ENCODE results near the gene TOX2.

Gene TOX2

GRCh38 chr20:43900496-43900895, 14.2 kb upstream of the TOX2 start:
- TF ChIP-seq CTCF (IDR thresholded peaks at IDR 0.05; ENCODE audit: poor library complexity, severe bottlenecking): no peak
- no peak for ATAC-seq (ENCODE audit: low read depth)

GRCh38 chr20:43901296-43901695, 13.4 kb upstream of the TOX2 start:
- Histone ChIP-seq H3K4me1 (ENCODE audit: insufficient read depth, poor library complexity, severe bottlenecking) (peaks cover 4% of the 10 kb centered on the region), H3K36me3 (ENCODE audit: low read depth) (no peaks in the 10 kb centered on the region), H3K27me3 (ENCODE audit: insufficient read depth, poor library complexity, severe bottlenecking) (no peaks in the 10 kb centered on the region), H3K4me3 (ENCODE audit: severe bottlenecking) (no peak overlapping the region), H3K27ac (ENCODE audit: poor library complexity, severe bottlenecking) (no peak overlapping the region), H3K9me3 (ENCODE audit: severe bottlenecking) (no peaks in the 10 kb centered on the region)
- DNase-seq (ENCODE audit: low spot score) (no peak), ATAC-seq (ENCODE audit: low read depth) (no peak)
- no peak for TF ChIP-seq CTCF (IDR thresholded peaks at IDR 0.05; ENCODE audit: poor library complexity, severe bottlenecking)

More at GRCh38 chr20:43900496-43900895, 14.2 kb upstream of the TOX2 start:
- Histone ChIP-seq H3K4me1 (ENCODE audit: insufficient read depth, poor library complexity, severe bottlenecking) (peaks cover 4% of the 10 kb centered on the region), H3K27me3 (ENCODE audit: insufficient read depth, poor library complexity, severe bottlenecking) (no peaks in the 10 kb centered on the region), H3K27ac (ENCODE audit: poor library complexity, severe bottlenecking) (no peak overlapping the region), H3K36me3 (ENCODE audit: low read depth) (no peaks in the 10 kb centered on the region), H3K9me3 (ENCODE audit: severe bottlenecking) (no peaks in the 10 kb centered on the region), H3K4me3 (ENCODE audit: severe bottlenecking) (no peak overlapping the region)
- no peak for DNase-seq (ENCODE audit: low spot score)

DNA sequence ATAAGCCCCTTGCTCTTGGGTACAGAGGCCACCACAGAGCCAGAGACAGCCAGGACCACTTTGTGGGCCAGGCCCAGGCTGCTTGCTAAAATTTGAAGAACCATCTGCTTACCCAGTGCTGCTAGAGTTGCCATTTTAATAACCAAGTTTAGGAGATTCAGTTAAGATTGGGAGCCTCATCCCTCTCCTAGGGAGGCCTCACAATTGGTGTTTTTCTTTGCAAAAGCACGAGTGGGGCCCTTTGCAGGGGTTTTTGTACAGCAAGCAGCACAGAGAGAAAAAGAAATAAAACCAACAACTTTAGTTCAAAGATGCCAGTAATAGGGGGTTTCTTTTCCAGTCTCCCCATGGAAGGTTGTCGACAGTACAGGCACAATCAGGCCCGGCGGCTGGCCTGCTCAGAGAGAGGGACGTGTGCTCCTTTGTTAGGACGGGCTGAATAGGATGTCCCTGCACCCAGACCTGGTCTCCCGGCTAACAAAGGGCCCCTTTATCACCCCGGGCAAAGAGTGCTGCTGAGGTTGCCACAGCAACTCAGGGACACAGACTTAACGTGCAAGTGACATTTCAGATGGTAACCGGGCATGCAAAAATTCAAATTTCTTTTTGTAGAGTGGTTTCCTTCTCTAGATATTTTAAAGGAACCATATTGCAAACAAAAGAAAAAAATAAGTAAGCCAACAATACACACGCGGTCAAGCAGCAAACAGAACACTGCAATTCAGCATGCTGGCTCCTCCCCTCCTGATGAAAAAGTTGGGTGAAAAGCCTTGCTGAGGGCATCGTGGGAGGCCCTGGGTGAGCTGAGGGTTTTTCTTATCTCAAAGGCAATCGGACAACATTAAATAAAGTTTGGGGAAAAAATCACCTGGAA, 10.5 kb upstream of the TOX2 start:
- peaks cover 4% of the 10 kb centered on the region for H3K4me1 ChIP-seq (ENCODE audit: insufficient read depth, poor library complexity, severe bottlenecking)
- no peak for TF ChIP-seq CTCF (IDR thresholded peaks at IDR 0.05; ENCODE audit: poor library complexity, severe bottlenecking)
- H3K9me3 ChIP-seq (ENCODE audit: severe bottlenecking): peaks cover 4% of the 10 kb centered on the region
- H3K36me3 ChIP-seq (ENCODE audit: low read depth): no peaks in the 10 kb centered on the region
- no peaks in the 10 kb centered on the region for H3K27me3 ChIP-seq (ENCODE audit: insufficient read depth, poor library complexity, severe bottlenecking)
- 0 out of 3 replicates have a peak, but pooled peaks have one; percentile 4 for ATAC-seq (ENCODE audit: low read depth)
- no peak overlapping the region for H3K27ac ChIP-seq (ENCODE audit: poor library complexity, severe bottlenecking)
- no peak for DNase-seq (ENCODE audit: low spot score)
- H3K4me3 ChIP-seq (ENCODE audit: severe bottlenecking): no peak overlapping the region

- ATAC-seq (ENCODE audit: low read depth): peak; percentile 67
Observed at GRCh38 chr20:43904827-43905177, 9.8 kb upstream of the TOX2 start.

More at GRCh38 chr20:43904827-43905177, 9.8 kb upstream of the TOX2 start:
- no peaks in the 10 kb centered on the region for H3K27me3 ChIP-seq (ENCODE audit: insufficient read depth, poor library complexity, severe bottlenecking)
- H3K4me1 ChIP-seq (ENCODE audit: insufficient read depth, poor library complexity, severe bottlenecking): peaks cover 4% of the 10 kb centered on the region
- DNase-seq (ENCODE audit: low spot score): no peak
- H3K9me3 ChIP-seq (ENCODE audit: severe bottlenecking): peaks cover 4% of the 10 kb centered on the region
- H3K4me3 ChIP-seq (ENCODE audit: severe bottlenecking): no peak overlapping the region
- no peak for TF ChIP-seq CTCF (IDR thresholded peaks at IDR 0.05; ENCODE audit: poor library complexity, severe bottlenecking)
- no peaks in the 10 kb centered on the region for H3K36me3 ChIP-seq (ENCODE audit: low read depth)
- no peak overlapping the region for H3K27ac ChIP-seq (ENCODE audit: poor library complexity, severe bottlenecking)
